ENCODE measurements around the gene TBX6. TPM values are rescaled to one million over a fixed set of nuclear protein-coding genes. Genes with fewer than 3 reads are reported as not detected.

The TBX6 gene
- total and polyA plus RNA-seq, 10 of the 15 experiments (the other 5 are each of a cell fraction or from before 2014, with no cell fraction given), result 0.08 to 0.90 (median 0.31) TPM; not detected in 2

GRCh38 chr16:30052671-30053372 lies 38.9 kb downstream of the TBX6 start:
- in situ Hi-C loops (cut with MboI) (no loop called here), intact Hi-C loops (cut with micrococcal nuclease; ENCODE audit: unreplicated experiment) (no loop called here)
- FAIRE-seq, result no peak
- Histone ChIP-seq H3K27me3 (replicated peaks in 1 of 2; ENCODE audit: control insufficient read depth in 2 of 2, insufficient read depth in 2 of 2, low read length in 1 of 2) (no peaks in the 10 kb centered on the region), H3K4me1 (ENCODE audit: control insufficient read depth, insufficient read depth, low read length) (peaks cover 3% of the 10 kb centered on the region; the same call in 1 of the 2 replicates), H3K4me2 (ENCODE audit: control insufficient read depth, insufficient read depth) (peak overlapping the region; percentile 60), H2AFZ (ENCODE audit: control insufficient read depth, low read depth, low read length) (peak overlapping the region; percentile 91), H3K4me3 (peak overlapping the region; percentile 83), H3K9me3 (replicated peaks; ENCODE audit: control insufficient read depth, insufficient read depth, low read length) (no peaks in the 10 kb centered on the region), H3K36me3 (ENCODE audit: control insufficient read depth in 2 of 2, insufficient read depth in 2 of 2, low read length in 1 of 2) (no peaks in the 10 kb centered on the region), H4K20me1 (ENCODE audit: control insufficient read depth, insufficient read depth) (no peaks in the 10 kb centered on the region), H3K9ac (ENCODE audit: control insufficient read depth, insufficient read depth, low read length) (peak overlapping the region; percentile 71), H3K27ac (ENCODE audit: control insufficient read depth, insufficient read depth) (peak overlapping the region; percentile 55), H3K79me2 (ENCODE audit: control insufficient read depth, insufficient read depth, low read length) (no peaks in the 10 kb centered on the region)
- 3% methylated on average over 52 of the region's 58 CpGs for WGBS (ENCODE audit: insufficient coverage, insufficient replicate concordance, low lambda C conversion rate, missing lambda C conversion rate)
- peak; percentile 90 for ATAC-seq
- CTCF ChIA-PET, result interaction anchor here (0.9 to 4.8 kb wide), 5 partner anchors 9 to 77 kb away, joined by 3 to 51 read pairs (median 4); partner anchors contain the start of genes ALDOA and TBX6
- DNase-seq (ENCODE audit: low read depth, low spot score), result peak; percentile 74
- no TSS peak for BruUV-seq (replicated peaks)
- POLR2A ChIA-PET, result interaction anchor here (0.7 to 2.7 kb wide), 7 partner anchors 10 to 245 kb away, joined by 3 to 9 read pairs (median 4); partner anchors contain the start of genes ALDOA, HIRIP3, INO80E and TAOK2
- SMC1A ChIA-PET (ENCODE audit: uncharacterized antibody, unreplicated experiment), result interaction anchor here (1.4 kb wide), 1 partner anchor 39 kb away, joined by 5 read pairs; the partner anchor contains the start of gene TBX6
- RAD21 ChIA-PET (ENCODE audit: unreplicated experiment), result no interaction called here
- TF ChIP-seq YY1 (IDR thresholded peaks at IDR 0.05; ENCODE audit: low read depth, low read length), result 0 out of 2 replicates have a peak, but pooled peaks have one; percentile 32
- no peak for TF ChIP-seq POU2F2 (IDR thresholded peaks at IDR 0.05; ENCODE audit: borderline replicate concordance, low read depth, low read length)
- no peak; the same call in 1 of the 2 replicates for TF ChIP-seq BRCA1 (IDR thresholded peaks at IDR 0.05; ENCODE audit: low read depth, low read length)
- TF ChIP-seq CTCF (IDR thresholded peaks at IDR 0.05 in 2 of 3, conservative IDR thresholded peaks at IDR 0.05 in 1 of 3; ENCODE audit: control insufficient read depth in 2 of 3, extremely low read depth in 1 of 3, insufficient read depth in 1 of 3, low read depth in 3 of 3, low read length in 3 of 3), result no peak
- TF ChIP-seq TBL1XR1 (IDR thresholded peaks at IDR 0.05; ENCODE audit: low read depth, low read length), result no peak
- TF ChIP-seq MTA2 (IDR thresholded peaks at IDR 0.05; ENCODE audit: low read depth), result no peak
- TF ChIP-seq CHD4 (IDR thresholded peaks at IDR 0.05), result no peak
- no peak for TF ChIP-seq ATF3 (IDR thresholded peaks at IDR 0.05; ENCODE audit: borderline replicate concordance, extremely low read depth, low read depth, low read length)
- no peak for TF ChIP-seq RCOR1 (conservative IDR thresholded peaks at IDR 0.05; ENCODE audit: low read depth, low read length)
- TF ChIP-seq TCF7 (IDR thresholded peaks at IDR 0.05; ENCODE audit: borderline replicate concordance), result no peak
- TF ChIP-seq BACH1 (IDR thresholded peaks at IDR 0.05; ENCODE audit: borderline replicate concordance), result peak; percentile 53; the same call in 1 of the 2 replicates
- no peak for TF ChIP-seq PAX8 (IDR thresholded peaks at IDR 0.05)
- 0 out of 2 replicates have a peak, but pooled peaks have one; percentile 18 for TF ChIP-seq CREM (IDR thresholded peaks at IDR 0.05; ENCODE audit: low read depth)
- TF ChIP-seq ZBTB33 (IDR thresholded peaks at IDR 0.05), result no peak
- TF ChIP-seq NFYA (IDR thresholded peaks at IDR 0.05; ENCODE audit: borderline replicate concordance, low read depth, low read length), result no peak
- peak; percentile 43 for TF ChIP-seq E4F1 (IDR thresholded peaks at IDR 0.05; ENCODE audit: borderline replicate concordance, partially characterized antibody)
- 0 out of 2 replicates have a peak, but pooled peaks have one; percentile 13 for TF ChIP-seq PAX5 (IDR thresholded peaks at IDR 0.05; ENCODE audit: borderline replicate concordance, low read depth, low read length)

Measured in GM12878 (cell line).